BE2C (cell line): Measurements from ENCODE around the gene STRADB.

Experiments
- DNase-seq: peaks from one replicate; pipeline ENCODE4 v3.0.0-alpha.2; 2020
- H3K27me3 ChIP-seq: fragments of 250-450 bp; sonication (Bioruptor Pico); 2 replicates; pipeline ENCODE4 v1.5.1; 2020; ENCODE audit warnings: mild to moderate bottlenecking
- H3K36me3 ChIP-seq: fragments of 250-450 bp; sonication (Bioruptor Pico); 2 replicates; pipeline ENCODE4 v1.5.1; 2020; ENCODE audit warnings: mild to moderate bottlenecking
- H3K4me1 ChIP-seq: fragments of 250-450 bp; sonication (Bioruptor Pico); 2 replicates; pipeline ENCODE4 v1.5.1; 2020
- H3K4me3 ChIP-seq: 2 replicates; pipeline ENCODE4 v1.5.1; 2011; ENCODE audit warnings: low read depth, low read length
- H3K9me3 ChIP-seq: fragments of 250-450 bp; sonication (Bioruptor Pico); 2 replicates; pipeline ENCODE4 v1.5.1; 2020
- TF ChIP-seq, protein P1 (sequence below): IDR thresholded peaks from 2 replicates; pipeline ENCODE4 v1.5.1; 2012; ENCODE audit warnings: mild to moderate bottlenecking, low read depth, low read length

The STRADB gene

DNA sequence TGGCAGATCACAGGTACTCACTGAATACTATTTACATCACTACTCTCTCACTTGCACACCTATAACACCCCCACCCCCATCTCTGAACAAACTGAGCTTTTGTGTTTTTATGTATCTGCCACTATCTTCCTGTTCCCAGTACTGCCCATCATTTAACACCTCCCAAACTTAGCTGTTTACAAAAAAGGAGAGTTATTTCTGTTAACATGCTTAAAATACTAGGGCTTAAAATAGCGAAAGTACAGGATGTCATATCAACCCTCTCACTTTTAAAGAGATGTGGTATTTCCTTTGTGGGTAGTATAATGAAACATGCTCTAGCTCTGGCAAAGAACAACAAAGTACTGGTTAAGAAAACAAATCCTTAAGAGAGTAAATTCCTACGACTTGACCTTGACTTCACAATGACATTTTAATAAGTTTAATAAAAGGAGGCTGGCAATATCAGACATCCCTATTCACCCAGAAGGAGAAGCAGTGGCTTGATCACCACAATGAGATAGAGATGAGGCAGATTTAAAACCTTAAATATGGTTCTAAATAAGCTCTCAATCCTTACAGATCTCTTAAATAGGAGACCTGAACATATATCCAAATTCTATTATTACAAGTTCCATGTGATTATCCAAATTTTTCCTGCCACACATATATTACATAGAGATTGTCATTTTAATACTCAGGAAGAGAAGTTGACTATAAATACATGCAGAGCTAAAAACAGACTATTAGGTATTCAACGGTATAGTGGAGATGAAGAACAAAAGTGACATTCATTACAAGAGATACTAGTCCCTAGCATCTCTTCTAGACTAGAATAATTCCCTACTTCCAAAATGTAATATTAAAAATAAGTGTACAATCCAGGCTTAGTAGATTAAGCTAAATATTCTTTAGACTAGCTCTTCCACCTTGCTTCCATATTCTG, 37.2 kb upstream of the STRADB start:
- Histone ChIP-seq H3K27me3 (no peaks in the 10 kb centered on the region), H3K9me3 (no peaks in the 10 kb centered on the region), H3K4me1 (peaks cover 11% of the 10 kb centered on the region), H3K4me3 (no peak overlapping the region), H3K36me3 (no peaks in the 10 kb centered on the region)
- TF ChIP-seq, protein P1, sequence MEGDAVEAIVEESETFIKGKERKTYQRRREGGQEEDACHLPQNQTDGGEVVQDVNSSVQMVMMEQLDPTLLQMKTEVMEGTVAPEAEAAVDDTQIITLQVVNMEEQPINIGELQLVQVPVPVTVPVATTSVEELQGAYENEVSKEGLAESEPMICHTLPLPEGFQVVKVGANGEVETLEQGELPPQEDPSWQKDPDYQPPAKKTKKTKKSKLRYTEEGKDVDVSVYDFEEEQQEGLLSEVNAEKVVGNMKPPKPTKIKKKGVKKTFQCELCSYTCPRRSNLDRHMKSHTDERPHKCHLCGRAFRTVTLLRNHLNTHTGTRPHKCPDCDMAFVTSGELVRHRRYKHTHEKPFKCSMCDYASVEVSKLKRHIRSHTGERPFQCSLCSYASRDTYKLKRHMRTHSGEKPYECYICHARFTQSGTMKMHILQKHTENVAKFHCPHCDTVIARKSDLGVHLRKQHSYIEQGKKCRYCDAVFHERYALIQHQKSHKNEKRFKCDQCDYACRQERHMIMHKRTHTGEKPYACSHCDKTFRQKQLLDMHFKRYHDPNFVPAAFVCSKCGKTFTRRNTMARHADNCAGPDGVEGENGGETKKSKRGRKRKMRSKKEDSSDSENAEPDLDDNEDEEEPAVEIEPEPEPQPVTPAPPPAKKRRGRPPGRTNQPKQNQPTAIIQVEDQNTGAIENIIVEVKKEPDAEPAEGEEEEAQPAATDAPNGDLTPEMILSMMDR, result no peak
- no peak for DNase-seq

GRCh38 chr2:201415149-201415548, 36.4 kb upstream of the STRADB start:
- H3K27me3 ChIP-seq, result no peaks in the 10 kb centered on the region
- TF ChIP-seq, protein P1, result no peak
- H3K4me1 ChIP-seq, result peaks cover 16% of the 10 kb centered on the region
- no peak for DNase-seq
- H3K36me3 ChIP-seq, result no peaks in the 10 kb centered on the region
- H3K9me3 ChIP-seq, result no peaks in the 10 kb centered on the region
- no peak overlapping the region for H3K4me3 ChIP-seq

DNA sequence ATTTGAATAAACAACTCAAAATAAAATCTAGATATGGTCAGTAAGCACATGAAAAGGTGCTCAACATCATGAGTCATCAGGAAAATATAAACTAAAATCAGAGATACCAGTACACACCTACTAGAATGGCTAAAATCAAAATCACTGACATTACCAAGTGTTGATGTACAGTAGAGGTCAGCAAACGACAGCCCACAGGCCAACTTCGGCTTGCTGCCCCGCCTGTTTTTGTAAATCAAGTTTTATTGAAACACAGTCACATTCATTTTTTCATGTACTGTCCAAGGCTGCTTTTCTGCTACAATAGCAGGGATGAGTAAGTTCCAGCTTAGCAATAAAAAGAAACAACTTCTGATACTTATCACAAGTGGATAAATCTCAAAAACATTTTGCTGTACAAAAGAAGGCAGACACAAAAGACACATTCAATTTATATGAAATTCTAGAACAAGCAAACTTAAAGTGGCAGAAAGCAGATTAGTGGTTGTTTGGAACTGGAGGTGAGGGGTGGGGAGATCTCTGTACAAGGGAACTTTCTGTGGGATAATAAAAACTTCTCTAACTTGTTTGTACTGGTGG, 32.4 kb upstream of the STRADB start:
- TF ChIP-seq, protein P1, result peak; percentile 59
- H3K9me3 ChIP-seq, result no peaks in the 10 kb centered on the region
- no peaks in the 10 kb centered on the region for H3K27me3 ChIP-seq
- no peak overlapping the region for H3K4me3 ChIP-seq
- H3K36me3 ChIP-seq, result no peaks in the 10 kb centered on the region
- DNase-seq, result peak; percentile 37
- H3K4me1 ChIP-seq, result peaks cover 31% of the 10 kb centered on the region

GRCh38 chr2:201419986-201420385, 31.6 kb upstream of the STRADB start:
- no peaks in the 10 kb centered on the region for H3K36me3 ChIP-seq
- H3K4me3 ChIP-seq, result no peak overlapping the region
- DNase-seq, result no peak
- H3K4me1 ChIP-seq, result peaks cover 33% of the 10 kb centered on the region
- H3K9me3 ChIP-seq, result no peaks in the 10 kb centered on the region
- H3K27me3 ChIP-seq, result no peaks in the 10 kb centered on the region
- TF ChIP-seq, protein P1, result no peak

GRCh38 chr2:201420442-201421113, 31.0 kb upstream of the STRADB start:
- no peak for DNase-seq
- Histone ChIP-seq H3K4me1 (peaks cover 33% of the 10 kb centered on the region), H3K36me3 (no peaks in the 10 kb centered on the region), H3K27me3 (no peaks in the 10 kb centered on the region), H3K9me3 (no peaks in the 10 kb centered on the region), H3K4me3 (no peak overlapping the region)
- TF ChIP-seq, protein P1, result no peak
